ENCODE measurements around the gene IFNL1.

- TF ChIP-seq POLR2A (IDR thresholded peaks at IDR 0.05): no peak
- TF ChIP-seq CTCF (IDR thresholded peaks at IDR 0.05): no peak
- TF ChIP-seq POLR2AphosphoS5 (IDR thresholded peaks at IDR 0.05): no peak
Observed at GRCh38 chr19:39345956-39346355, 49.7 kb downstream of the IFNL1 start.
